Thyroid gland (tissue), 4 donors: ENCODE data around the gene OSMR. TPM values are rescaled to one million over a fixed set of nuclear protein-coding genes. Genes with fewer than 3 reads are reported as not detected.

ENCODE experiments used
- DNase-seq, 2 donors: peaks; one replicate each; pipeline ENCODE4 v3.0.0-alpha.2; 2019
- H3K27ac ChIP-seq, 3 donors: fragments of 200-600 bp; sonication (generic); 1 replicate in 2 of 3; 2 replicates in 1 of 3; pipeline ENCODE4 v1.5.1; 2016 to 2019; ENCODE audit warnings: mild to moderate bottlenecking in 1 of 3, moderate library complexity in 1 of 3
- H3K27me3 ChIP-seq: fragments of 200-600 bp; sonication (generic); one replicate; pipeline ENCODE4 v1.5.1; 2019
- H3K36me3 ChIP-seq, 2 donors: fragments of 200-600 bp; sonication (generic); one replicate each; pipeline ENCODE4 v1.5.1; 2016 to 2019
- H3K4me1 ChIP-seq, 2 donors: fragments of 200-600 bp; sonication (generic); one replicate each; pipeline ENCODE4 v1.5.1; 2017 to 2019
- H3K4me3 ChIP-seq, 3 donors: fragments of 200-600 bp; sonication (generic); replicated peaks in 1 of 3; 1 replicate in 2 of 3; 2 replicates in 1 of 3; pipeline ENCODE4 v1.5.1; 2016; ENCODE audit warnings: mild to moderate bottlenecking in 1 of 3
- H3K9me3 ChIP-seq: fragments of 200-600 bp; sonication (generic); one replicate; pipeline ENCODE4 v1.5.1; 2017
- CTCF ChIP-seq, 6 experiments: fragments of 200-600 bp in 3 of 6; fragments of 450-650 bp in 3 of 6; sonication (generic) in 3 of 6; IDR thresholded peaks; one replicate each; pipeline ENCODE4 v1.5.1; 2016 to 2019; ENCODE audit warnings: antibody characterized with exemption in 6 of 6, mild to moderate bottlenecking in 2 of 6, inconsistent platforms in 1 of 6, moderate library complexity in 1 of 6
- POLR2A ChIP-seq, 2 donors: fragments of 450-650 bp; IDR thresholded peaks; one replicate each; pipeline ENCODE4 v1.6.1; 2017; ENCODE audit warnings: antibody characterized with exemption in 2 of 2, mild to moderate bottlenecking in 2 of 2, moderate library complexity in 1 of 2
- WGBS, 2 donors: methylation state at CpG; one replicate each; pipeline ENCODE4 v1.1.5; 2017; 5-methylcytosine and 5-hydroxymethylcytosine counted together
- intact Hi-C: fragments of 100-400 bp; cut with DNase I; formaldehyde crosslinking; loops from one replicate; pipeline ENCODE4 v1.15.1; 2023
- total RNA-seq, 4 donors: library from RNA; depleted of rRNA; stranded (reverse); fragments of >200 nt; gene quantifications; one replicate each; pipeline ENCODE4 v1.2.3, GENCODE V29; 2016

OSMR gene
- total RNA-seq, 4 donors from 2014 or later, result 18.2 to 104 (median 33.9) TPM

- Histone ChIP-seq H3K27ac (no peak overlapping the region), H3K4me1 (no peaks in the 10 kb centered on the region), H3K9me3 (no peaks in the 10 kb centered on the region), H3K36me3 (peaks cover 20 to 22% of the 10 kb centered on the region in 2 donors), H3K4me3 (no peak overlapping the region), H3K27me3 (no peaks in the 10 kb centered on the region)
- DNase-seq, result no peak
- no peak for TF ChIP-seq CTCF (IDR thresholded peaks at IDR 0.05)
- TF ChIP-seq POLR2A (IDR thresholded peaks at IDR 0.05), result no peak
- intact Hi-C loops, result no loop called here
- 95 to 96% methylated on average over 2 of the region's 2 CpGs for WGBS, 2 donors
These were observed 115.9 kb downstream of the OSMR start for GRCh38 chr5:38961691-38962090.

- Histone ChIP-seq H3K9me3 (no peaks in the 10 kb centered on the region), H3K36me3 (peaks cover 5 to 8% of the 10 kb centered on the region in 2 donors), H3K4me3 (no peak overlapping the region), H3K4me1 (no peaks in the 10 kb centered on the region), H3K27me3 (no peaks in the 10 kb centered on the region), H3K27ac (no peak overlapping the region)
- TF ChIP-seq CTCF (IDR thresholded peaks at IDR 0.05) (no peak), POLR2A (IDR thresholded peaks at IDR 0.05) (no peak)
- intact Hi-C loops, result no loop called here
- WGBS, 2 donors, result 97 to 99% methylated on average over 5 of the region's 5 CpGs
- no peak for DNase-seq
These were observed 122.9 kb downstream of the OSMR start for GRCh38 chr5:38968665-38969064.

- Histone ChIP-seq H3K9me3 (no peaks in the 10 kb centered on the region), H3K4me3 (no peak overlapping the region), H3K36me3 (no peaks in the 10 kb centered on the region), H3K4me1 (no peaks in the 10 kb centered on the region), H3K27ac (no peak overlapping the region), H3K27me3 (no peaks in the 10 kb centered on the region)
- no peak for DNase-seq
- TF ChIP-seq POLR2A (IDR thresholded peaks at IDR 0.05), result no peak
- TF ChIP-seq CTCF (IDR thresholded peaks at IDR 0.05), result no peak
- intact Hi-C loops, result no loop called here
These were observed 132.2 kb downstream of the OSMR start for GRCh38 chr5:38978036-38978435.

GRCh38 chr5:38979535-38979934, 133.7 kb downstream of the OSMR start:
- DNase-seq, result no peak
- Histone ChIP-seq H3K4me3 (no peak overlapping the region), H3K9me3 (no peaks in the 10 kb centered on the region), H3K27me3 (no peaks in the 10 kb centered on the region), H3K4me1 (no peaks in the 10 kb centered on the region), H3K27ac (no peak overlapping the region), H3K36me3 (no peaks in the 10 kb centered on the region)
- intact Hi-C loops, result no loop called here
- TF ChIP-seq CTCF (IDR thresholded peaks at IDR 0.05) (no peak), POLR2A (IDR thresholded peaks at IDR 0.05) (no peak)
- 88 to 93% methylated on average over 2 of the region's 2 CpGs for WGBS, 2 donors

Other genes starting within 250 kb of the OSMR start
- gene RICTOR, start 228.4 kb downstream of the OSMR start, total RNA-seq, result 10 to 100 TPM; 47.8 to 87.5 (median 51.2) TPM